HCEC 1CT (cell line): ENCODE measurements around the gene KLF16.

Experiments
- DNase-seq: peaks from one replicate; pipeline ENCODE4 v3.0.0-alpha.2; 2017

KLF16 gene

DNA sequence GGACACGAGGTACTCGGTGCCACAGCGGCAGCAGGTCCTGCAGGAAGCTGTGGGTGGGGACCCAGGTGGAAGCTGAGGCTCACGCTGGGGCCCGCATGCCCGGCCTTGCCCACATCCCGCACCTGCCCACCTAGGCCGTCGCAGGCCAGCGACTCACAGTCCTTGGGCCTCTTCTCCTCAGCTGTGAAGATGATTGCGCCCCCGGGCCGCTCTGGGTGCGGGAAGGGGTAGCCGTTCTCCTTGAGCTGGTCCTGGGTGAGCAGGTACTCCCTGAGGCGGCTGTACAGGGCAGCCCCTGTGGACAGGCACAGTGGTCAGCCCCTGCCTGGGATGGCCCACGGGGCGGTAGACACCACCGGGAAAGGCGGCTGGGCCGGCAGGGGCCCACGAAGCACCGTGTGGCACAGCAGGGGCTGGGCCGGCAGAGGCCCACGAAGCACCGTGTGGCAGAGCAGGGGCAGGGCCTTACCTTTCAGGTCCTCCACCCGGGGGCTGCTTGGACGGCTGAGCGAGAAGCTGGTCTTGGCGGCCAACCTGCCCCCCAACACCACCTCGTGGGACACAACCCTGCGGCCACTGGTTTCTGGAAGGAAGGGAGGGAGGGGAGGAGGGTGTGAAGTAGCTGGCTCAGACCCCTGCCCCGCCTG is 44.7 kb downstream of the KLF16 start:
- no peak for DNase-seq

GRCh38 chr19:1817553-1818179 is 45.7 kb downstream of the KLF16 start:
- DNase-seq: no peak

DNA sequence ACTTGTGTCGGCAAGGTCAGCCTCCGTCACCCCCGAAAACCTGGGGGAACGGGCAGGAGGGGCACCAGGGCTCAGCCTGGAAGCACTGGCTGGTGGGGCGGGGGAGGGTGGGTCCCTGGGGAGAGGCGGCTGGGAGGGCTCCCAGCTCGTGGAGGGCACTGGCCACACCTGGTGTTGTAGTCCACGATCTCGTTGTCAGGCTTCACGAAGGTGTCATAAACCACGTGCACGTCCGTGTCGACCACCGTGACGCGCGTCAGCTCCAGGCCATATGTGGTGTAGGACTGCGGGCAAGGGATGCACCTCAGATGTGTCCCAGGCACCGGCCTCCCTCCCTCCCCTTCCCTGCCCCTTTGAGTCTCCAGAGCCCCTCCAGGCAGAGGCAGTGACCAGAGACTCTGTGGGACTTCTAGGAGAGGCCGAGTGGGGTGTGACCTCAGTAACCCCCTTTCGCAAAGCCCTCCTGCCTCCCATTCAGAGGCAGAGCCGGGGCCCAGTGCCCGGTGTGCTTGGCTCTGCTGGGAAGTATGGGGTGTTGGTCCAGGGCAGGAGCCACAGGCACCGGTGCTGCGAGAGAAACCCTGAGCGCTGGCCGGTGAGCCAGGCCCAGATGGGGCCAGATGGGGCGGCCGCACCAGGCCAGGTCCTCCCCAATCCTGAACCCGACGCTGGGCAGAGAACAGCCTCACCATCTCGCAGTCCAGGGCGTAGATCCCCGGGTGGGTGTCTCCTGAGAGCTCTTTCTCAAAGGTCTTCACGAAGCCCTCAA is 46.7 kb downstream of the KLF16 start:
- DNase-seq: no peak

- DNase-seq: no peak
These were observed 47.5 kb downstream of the KLF16 start for GRCh38 chr19:1815605-1816529.

- no peak for DNase-seq
These were observed 48.4 kb downstream of the KLF16 start for GRCh38 chr19:1814833-1815604.

GRCh38 chr19:1814391-1814790 is 49.0 kb downstream of the KLF16 start:
- no peak for DNase-seq

DNA sequence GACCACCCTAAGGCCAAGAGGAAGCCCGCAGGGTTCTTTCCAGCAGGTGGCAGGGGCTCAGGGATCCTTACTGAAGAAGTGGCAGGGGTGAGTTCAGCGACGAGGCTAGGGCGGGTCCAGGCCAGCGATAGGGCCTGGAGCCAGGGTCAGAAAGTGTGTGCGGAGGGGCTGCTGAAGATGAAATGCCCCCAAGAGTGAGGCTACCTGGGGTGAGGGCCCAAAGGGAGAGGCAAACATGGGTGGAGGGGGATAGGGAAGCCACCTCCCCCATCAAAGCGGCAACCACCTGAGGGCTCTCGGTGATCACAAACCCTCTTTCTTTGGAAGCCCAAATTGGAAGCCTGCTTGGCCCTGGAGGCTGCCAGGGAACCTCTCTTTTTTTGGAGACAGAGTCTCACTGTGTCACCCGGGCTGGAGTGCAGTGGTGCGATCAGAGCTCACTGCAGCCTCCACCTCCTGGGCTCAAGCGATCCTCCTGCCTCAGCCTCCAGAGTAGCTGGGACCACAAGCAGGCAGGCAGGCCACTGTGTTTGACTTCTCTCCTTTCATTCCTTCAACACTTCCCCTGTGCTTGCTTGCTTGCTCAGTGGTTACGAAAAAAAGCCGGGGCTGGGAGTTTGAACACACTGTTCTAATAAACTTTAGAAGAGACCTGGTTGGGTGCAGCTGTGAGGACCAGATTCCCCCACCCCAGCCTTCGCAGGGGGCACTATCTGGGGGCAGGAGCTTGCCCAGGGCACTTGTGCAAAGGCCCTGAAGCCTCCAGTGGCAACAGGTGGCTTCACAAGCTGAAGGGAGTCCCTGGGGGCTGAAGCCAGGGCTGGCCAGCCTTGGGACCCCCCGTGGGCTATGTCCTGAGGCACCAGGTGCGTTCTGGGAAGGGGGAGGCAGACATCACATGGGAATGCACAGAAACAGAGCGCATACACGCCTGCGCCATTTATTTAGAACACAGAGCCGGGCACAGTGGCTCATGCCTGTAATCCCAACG is 49.9 kb downstream of the KLF16 start:
- DNase-seq: no peak

- DNase-seq: peak; percentile 96
These were observed 50.8 kb downstream of the KLF16 start for GRCh38 chr19:1812426-1813191.

DNA sequence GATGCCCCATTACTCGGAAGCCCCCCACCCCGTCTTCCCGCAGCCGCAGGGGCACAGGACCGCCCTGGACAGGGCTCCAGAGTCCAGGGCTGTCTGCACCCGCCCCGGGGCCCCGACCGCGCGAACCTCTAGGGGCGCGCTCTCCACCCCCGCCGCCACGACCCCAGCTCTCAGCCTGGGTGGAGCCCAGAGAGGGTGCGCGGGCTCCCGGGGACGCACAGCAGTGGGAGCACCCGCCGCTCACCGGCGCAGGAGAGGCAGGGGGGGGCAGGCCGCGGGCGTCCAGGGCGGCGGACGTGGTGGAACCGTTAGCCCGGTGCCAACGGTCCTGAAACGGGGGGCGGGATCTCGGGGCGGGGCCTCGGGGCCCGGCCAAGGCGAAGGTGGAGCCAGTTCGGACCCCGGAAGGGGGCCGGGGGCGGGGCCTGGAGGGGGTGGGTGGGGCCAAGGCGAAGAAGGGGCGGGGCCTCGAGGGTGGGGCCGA is 51.4 kb downstream of the KLF16 start, which contains the start of gene ATP8B3:
TSS of gene ATP8B3 (minus strand) at position 335 of the 484 bp plus-strand sequence. CDS start 540 bp downstream, outside the sequence.
- no peak for DNase-seq

GRCh38 chr19:1811472-1811894 is 51.9 kb downstream of the KLF16 start:
- DNase-seq: peak; percentile 28

- no peak for DNase-seq
These were observed 52.8 kb downstream of the KLF16 start for GRCh38 chr19:1810439-1811160.

DNA sequence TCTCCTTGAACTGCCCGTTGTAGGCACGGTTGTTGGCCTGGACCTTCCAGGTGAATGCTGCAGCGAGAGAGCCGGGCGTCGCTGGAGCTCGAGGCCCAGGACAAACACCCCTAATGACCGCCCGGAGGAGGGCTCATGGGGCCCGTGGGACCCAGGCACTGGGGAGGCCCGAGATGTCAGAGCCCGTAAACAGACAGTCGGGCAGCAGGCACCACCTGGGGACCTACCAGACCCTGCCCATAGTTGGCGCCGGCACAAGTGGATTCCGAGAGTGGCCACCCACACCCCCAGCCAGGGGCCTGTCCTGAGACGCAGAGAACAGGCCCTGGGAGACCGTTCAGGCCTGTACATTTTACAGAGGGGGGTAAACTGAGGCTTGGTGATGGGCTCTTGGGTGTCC is 53.7 kb downstream of the KLF16 start:
- no peak for DNase-seq

DNA sequence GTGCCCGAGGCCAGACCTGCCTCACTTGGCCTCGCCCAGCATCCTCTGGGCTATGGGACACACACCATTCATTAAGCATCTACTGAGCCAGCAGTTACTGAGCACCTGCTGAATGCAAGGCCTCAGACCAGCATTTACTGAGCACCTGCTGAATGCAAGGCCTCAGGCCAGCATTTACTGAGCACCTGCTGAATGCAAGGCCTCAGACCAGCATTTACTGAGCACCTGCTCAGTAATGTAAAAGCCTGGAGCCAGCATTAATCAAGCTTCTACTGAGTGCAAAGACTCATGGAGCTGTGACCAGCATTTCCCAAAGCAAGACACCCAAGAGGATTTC is 55.0 kb downstream of the KLF16 start:
- no peak for DNase-seq

DNA sequence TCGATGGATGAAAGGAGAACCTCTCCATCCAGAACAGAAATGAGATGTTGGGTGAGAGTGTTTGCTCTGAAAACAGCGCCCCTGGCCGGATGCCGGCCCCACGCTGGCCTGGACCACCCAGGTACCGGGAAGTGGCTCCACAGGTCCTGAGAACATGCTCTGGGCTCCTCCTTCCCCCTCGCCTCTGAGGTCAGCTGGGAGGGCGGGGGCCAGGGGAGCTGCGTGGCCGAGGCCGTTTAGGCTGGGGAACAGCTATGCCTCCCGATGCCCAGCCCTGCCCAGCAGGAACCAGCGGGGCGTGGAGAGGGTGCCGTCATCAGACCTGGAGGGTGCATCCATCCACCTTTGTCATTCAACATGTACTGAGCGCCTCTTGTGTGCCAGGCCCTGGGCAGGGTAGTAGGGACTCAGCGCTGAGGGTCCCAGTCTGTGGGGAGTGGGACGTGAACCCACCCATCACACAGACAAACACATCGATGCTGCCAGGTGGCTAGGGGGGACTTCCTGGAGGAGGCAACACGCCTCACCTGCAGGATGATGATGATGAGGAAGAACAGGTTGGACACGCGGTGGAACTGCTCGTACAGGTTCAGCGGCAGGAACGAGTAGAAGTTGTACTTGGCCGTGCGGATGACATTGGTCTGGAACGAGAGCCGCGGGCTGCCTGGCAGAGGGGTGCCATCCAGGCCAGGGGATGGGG is 55.5 kb downstream of the KLF16 start:
- no peak for DNase-seq

- no peak for DNase-seq
These were observed 56.2 kb downstream of the KLF16 start for GRCh38 chr19:1807030-1807694.

- no peak for DNase-seq
These were observed 57.0 kb downstream of the KLF16 start for GRCh38 chr19:1806184-1807029.
